HG02870 (cell line): ENCODE data around the gene PSORS1C2.
A peak's percentile ranks its signal among the peaks of the same experiment; 100 is the strongest.
"Not testable (repeated sequence)": the region's sequence is repeated elsewhere in the genome, so short reads cannot be mapped to it uniquely, and the experiment has no call there.

Experiments used
- ATAC-seq: cut with Tn5 transposase; IDR thresholded peaks from one replicate; pipeline ENCODE4 v1.9.1; 2021; ENCODE audit warnings: mild to moderate bottlenecking, moderate library complexity; ENCODE audit not compliant: unreplicated experiment

Gene PSORS1C2

GRCh38 chr6:31168606-31169005 lies 29.7 kb upstream of the PSORS1C2 start:
- ATAC-seq = no peak

GRCh38 chr6:31165986-31166385 lies 27.1 kb upstream of the PSORS1C2 start:
- no peak for ATAC-seq

GRCh38 chr6:31165064-31165832 lies 26.4 kb upstream of the PSORS1C2 start:
- ATAC-seq = peak; percentile 68

- not testable (repeated sequence) for ATAC-seq
Observed at GRCh38 chr6:31164475-31165063, 25.7 kb upstream of the PSORS1C2 start.

- no peak for ATAC-seq
Observed at GRCh38 chr6:31163922-31164321, 25.1 kb upstream of the PSORS1C2 start.

GRCh38 chr6:31162463-31163165 lies 23.7 kb upstream of the PSORS1C2 start:
- no peak for ATAC-seq

GRCh38 chr6:31161216-31162126 lies 22.6 kb upstream of the PSORS1C2 start:
- no peak for ATAC-seq

- no peak for ATAC-seq
Observed at GRCh38 chr6:31158863-31159855, 20.3 kb upstream of the PSORS1C2 start.

- peak; percentile 84 for ATAC-seq
Observed at GRCh38 chr6:31158140-31158862, 19.4 kb upstream of the PSORS1C2 start, which contains the start of gene TCF19. TCF19 (plus strand) TSS chr6:31158589; CDS start chr6:31159470, 881 bp downstream.

GRCh38 chr6:31157513-31158139 lies 18.8 kb upstream of the PSORS1C2 start, which contains the start of gene CCHCR1:
CCHCR1 (minus strand) TSS chr6:31157802; CDS start chr6:31157600, 202 bp downstream.
- ATAC-seq = no peak

GRCh38 chr6:31156641-31157040 lies 17.8 kb upstream of the PSORS1C2 start:
- no peak for ATAC-seq

GRCh38 chr6:31154436-31154835 lies 15.6 kb upstream of the PSORS1C2 start:
- no peak for ATAC-seq

- no peak for ATAC-seq
Observed at GRCh38 chr6:31152781-31153180, 13.9 kb upstream of the PSORS1C2 start.

- ATAC-seq = no peak
Observed at GRCh38 chr6:31149827-31150447, 11.1 kb upstream of the PSORS1C2 start.

GRCh38 chr6:31145386-31145785 lies 6.5 kb upstream of the PSORS1C2 start:
- no peak for ATAC-seq

GRCh38 chr6:31144970-31145340 lies 6.1 kb upstream of the PSORS1C2 start:
- ATAC-seq = no peak

- ATAC-seq = no peak
Observed at GRCh38 chr6:31144296-31144969, 5.6 kb upstream of the PSORS1C2 start.
